Neuronal stem cell (in vitro differentiated cells): ENCODE data around the gene FBXO7.

Experiments used
- DNase-seq: peaks from one replicate; pipeline ENCODE4 v3.0.0-alpha.2; 2013; ENCODE audit warnings: low spot score
- H2AFZ ChIP-seq: one replicate; pipeline ENCODE4 v1.6.1; 2013; ENCODE audit warnings: mild to moderate bottlenecking, low read length, inconsistent platforms
- H2AK5ac ChIP-seq: 2 replicates; pipeline ENCODE4 v1.6.1; 2013; ENCODE audit warnings: low read depth, mild to moderate bottlenecking, inconsistent platforms, low read length, moderate library complexity, mixed read lengths
- H2BK120ac ChIP-seq: 2 replicates; pipeline ENCODE4 v1.6.1; 2013; ENCODE audit warnings: low read depth, mild to moderate bottlenecking, inconsistent platforms, low read length, moderate library complexity, mixed read lengths
- H2BK12ac ChIP-seq: one replicate; pipeline ENCODE4 v1.6.1; 2013; ENCODE audit warnings: low read length, inconsistent platforms
- H2BK15ac ChIP-seq: 2 replicates; pipeline ENCODE4 v1.6.1; 2013; ENCODE audit warnings: mild to moderate bottlenecking, low read length, inconsistent platforms, mixed read lengths
- H2BK5ac ChIP-seq: one replicate; pipeline ENCODE4 v1.6.1; 2013; ENCODE audit warnings: inconsistent platforms, mild to moderate bottlenecking, low read length, moderate library complexity
- H3K14ac ChIP-seq: one replicate; pipeline ENCODE4 v1.6.1; 2013; ENCODE audit warnings: low read length, inconsistent platforms
- H3K18ac ChIP-seq: 2 replicates; pipeline ENCODE4 v1.6.1; 2013; ENCODE audit warnings: low read length, inconsistent platforms
- H3K23ac ChIP-seq: 2 replicates; pipeline ENCODE4 v1.6.1; 2013; ENCODE audit warnings: low read depth, mild to moderate bottlenecking, mixed read lengths, low read length, inconsistent platforms; ENCODE audit not compliant: poor library complexity
- H3K27ac ChIP-seq: replicated peaks from 3 replicates; pipeline ENCODE4 v1.5.1; 2013; ENCODE audit warnings: low read length, inconsistent platforms
- H3K27me3 ChIP-seq, 3 experiments: 2 replicates each; pipeline ENCODE4 v1.6.1; 2013; ENCODE audit warnings: low read length in 3 of 3, mild to moderate bottlenecking in 2 of 3, inconsistent platforms in 1 of 3, low read depth in 1 of 3, mixed read lengths in 1 of 3, moderate library complexity in 1 of 3; ENCODE audit not compliant: control insufficient read depth in 3 of 3, insufficient read depth in 3 of 3
- H3K36me3 ChIP-seq, 2 donors: replicated peaks in 1 of 2; 2 replicates each; pipeline ENCODE4 v1.6.1; 2013; ENCODE audit warnings: low read length in 2 of 2; ENCODE audit not compliant: control insufficient read depth in 2 of 2, insufficient read depth in 2 of 2
- H3K4ac ChIP-seq: 2 replicates; pipeline ENCODE4 v1.6.1; 2013; ENCODE audit warnings: inconsistent platforms, mild to moderate bottlenecking, low read length, moderate library complexity
- H3K4me1 ChIP-seq, 2 donors: 1 replicate in 1 of 2; 2 replicates in 1 of 2; pipeline ENCODE4 v1.6.1; 2013; ENCODE audit warnings: low read length in 2 of 2, low read depth in 1 of 2; ENCODE audit not compliant: control insufficient read depth in 2 of 2, insufficient read depth in 1 of 2
- H3K4me2 ChIP-seq: one replicate; pipeline ENCODE4 v1.6.1; 2013; ENCODE audit warnings: mild to moderate bottlenecking, low read length, inconsistent platforms; ENCODE audit not compliant: insufficient read depth, poor library complexity, severe bottlenecking
- H3K4me3 ChIP-seq, 2 donors: 2 replicates each; pipeline ENCODE4 v1.5.1; 2013; ENCODE audit warnings: low read length in 2 of 2, mild to moderate bottlenecking in 2 of 2, inconsistent platforms in 1 of 2, moderate library complexity in 1 of 2
- H3K79me1 ChIP-seq: one replicate; pipeline ENCODE4 v1.6.1; 2013; ENCODE audit warnings: low read depth, mild to moderate bottlenecking, inconsistent platforms, low read length, moderate library complexity
- H3K9ac ChIP-seq: one replicate; pipeline ENCODE4 v1.6.1; 2013; ENCODE audit warnings: mild to moderate bottlenecking, low read depth, low read length, inconsistent platforms; ENCODE audit not compliant: poor library complexity
- H3K9me3 ChIP-seq, 2 donors: replicated peaks in 1 of 2; 2 replicates each; pipeline versions ENCODE3 to v1.6.1; 2013; ENCODE audit warnings: low read length in 2 of 2, mild to moderate bottlenecking in 2 of 2, inconsistent platforms in 1 of 2, low read depth in 1 of 2, mixed read lengths in 1 of 2, moderate library complexity in 1 of 2; ENCODE audit not compliant: control insufficient read depth in 2 of 2, insufficient read depth in 1 of 2
- H4K8ac ChIP-seq: one replicate; pipeline ENCODE4 v1.6.1; 2013; ENCODE audit warnings: low read depth, mild to moderate bottlenecking, inconsistent platforms, low read length, moderate library complexity
- H4K91ac ChIP-seq: one replicate; pipeline ENCODE4 v1.6.1; 2013; ENCODE audit warnings: low read length, low read depth, mild to moderate bottlenecking, inconsistent platforms; ENCODE audit not compliant: poor library complexity
- WGBS, 2 donors: extraction: QIAGEN DNeasy Blood & Tissue Kit; methylation state at CpG; one replicate each; pipeline ENCODE4 v1.1.7; 2013; ENCODE audit warnings: missing lambda C conversion rate in 2 of 2, mixed read lengths in 1 of 2; ENCODE audit not compliant: insufficient read length in 2 of 2, insufficient replicate concordance in 1 of 2; ENCODE audit errors: extremely low coverage in 2 of 2; 5-methylcytosine and 5-hydroxymethylcytosine counted together

FBXO7 gene

GRCh38 chr22:32518848-32519247 lies 44.2 kb downstream of the FBXO7 start:
- no peak overlapping the region for H2AK5ac ChIP-seq
- no peak for DNase-seq
- no peaks in the 10 kb centered on the region for H3K79me1 ChIP-seq
- H4K8ac ChIP-seq, result no peak overlapping the region
- no CpG with 5 or more reads among the region's 5 CpGs for WGBS, 2 donors
- H3K9me3 ChIP-seq, result no peaks in the 10 kb centered on the region
- H2BK120ac ChIP-seq, result no peak overlapping the region
- H3K18ac ChIP-seq, result no peak overlapping the region
- H3K14ac ChIP-seq, result no peak overlapping the region
- peaks cover 0 to 3% (median 0%) of the 10 kb centered on the region in 3 experiments for H3K27me3 ChIP-seq
- H3K4me3 ChIP-seq, result no peak overlapping the region
- H3K36me3 ChIP-seq, result no peaks in the 10 kb centered on the region
- no peak overlapping the region for H3K23ac ChIP-seq
- H3K9ac ChIP-seq, result no peak overlapping the region
- H2BK12ac ChIP-seq, result no peak overlapping the region
- no peak overlapping the region for H2BK5ac ChIP-seq
- no peak overlapping the region for H4K91ac ChIP-seq
- H3K4me1 ChIP-seq, result no peaks in the 10 kb centered on the region
- H2BK15ac ChIP-seq, result no peak overlapping the region
- H3K27ac ChIP-seq, result no peak overlapping the region
- H3K4me2 ChIP-seq, result no peak overlapping the region
- H2AFZ ChIP-seq, result no peak overlapping the region
- no peak overlapping the region for H3K4ac ChIP-seq

GRCh38 chr22:32520612-32521011 lies 46.0 kb downstream of the FBXO7 start:
- Histone ChIP-seq H2BK120ac (no peak overlapping the region), H2BK15ac (no peak overlapping the region), H3K18ac (no peak overlapping the region), H2AFZ (no peak overlapping the region), H3K36me3 (no peaks in the 10 kb centered on the region), H3K4ac (no peak overlapping the region), H3K4me3 (peak overlapping the region in 1 of 2 donors; percentile 26), H3K27me3 (peaks cover 0 to 3% (median 0%) of the 10 kb centered on the region in 3 experiments), H3K9ac (no peak overlapping the region), H3K9me3 (no peaks in the 10 kb centered on the region), H2BK12ac (no peak overlapping the region), H4K8ac (no peak overlapping the region), H3K4me2 (no peak overlapping the region), H2AK5ac (no peak overlapping the region), H3K23ac (no peak overlapping the region), H3K27ac (no peak overlapping the region), H4K91ac (no peak overlapping the region), H2BK5ac (no peak overlapping the region), H3K14ac (no peak overlapping the region), H3K79me1 (no peaks in the 10 kb centered on the region), H3K4me1 (no peaks in the 10 kb centered on the region)
- DNase-seq, result no peak
- WGBS, 2 donors, result no CpG with 5 or more reads among the region's 5 CpGs

- Histone ChIP-seq H3K23ac (no peak overlapping the region), H3K27me3 (peaks cover 0 to 3% (median 0%) of the 10 kb centered on the region in 3 experiments), H4K91ac (no peak overlapping the region), H3K36me3 (no peaks in the 10 kb centered on the region), H3K4me1 (no peaks in the 10 kb centered on the region), H3K9ac (no peak overlapping the region), H2AFZ (no peak overlapping the region), H3K9me3 (no peaks in the 10 kb centered on the region), H3K27ac (no peak overlapping the region), H3K14ac (no peak overlapping the region), H2AK5ac (no peak overlapping the region), H2BK15ac (no peak overlapping the region), H3K18ac (no peak overlapping the region), H3K4ac (no peak overlapping the region), H3K4me3 (no peak overlapping the region), H3K4me2 (no peak overlapping the region), H2BK12ac (no peak overlapping the region), H2BK5ac (no peak overlapping the region), H4K8ac (no peak overlapping the region), H2BK120ac (no peak overlapping the region), H3K79me1 (no peaks in the 10 kb centered on the region)
- no CpG with 5 or more reads among the region's 5 CpGs for WGBS, 2 donors
- DNase-seq, result no peak
Measured at GRCh38 chr22:32522237-32522636, 47.6 kb downstream of the FBXO7 start.

- peaks cover 5 to 8% of the 10 kb centered on the region in 2 donors for H3K4me1 ChIP-seq
Measured at GRCh38 chr22:32527756-32528155, 53.1 kb downstream of the FBXO7 start.

More at GRCh38 chr22:32527756-32528155, 53.1 kb downstream of the FBXO7 start:
- H3K9me3 ChIP-seq, result no peaks in the 10 kb centered on the region
- no peak overlapping the region for H3K14ac ChIP-seq
- no peak overlapping the region for H2BK120ac ChIP-seq
- no peak overlapping the region for H2AFZ ChIP-seq
- no peak overlapping the region for H3K4me2 ChIP-seq
- H3K4ac ChIP-seq, result no peak overlapping the region
- no peaks in the 10 kb centered on the region for H3K79me1 ChIP-seq
- no peak overlapping the region for H3K9ac ChIP-seq
- H3K4me3 ChIP-seq, result no peak overlapping the region
- no peak overlapping the region for H3K23ac ChIP-seq
- H3K27me3 ChIP-seq, result peaks cover 0 to 21% (median 0%) of the 10 kb centered on the region in 3 experiments
- WGBS, 2 donors, result no CpG with 5 or more reads among the region's 5 CpGs
- H3K36me3 ChIP-seq, result no peaks in the 10 kb centered on the region
- H3K18ac ChIP-seq, result no peak overlapping the region
- no peak overlapping the region for H2AK5ac ChIP-seq
- no peak overlapping the region for H2BK5ac ChIP-seq
- H2BK12ac ChIP-seq, result no peak overlapping the region
- no peak overlapping the region for H3K27ac ChIP-seq
- H4K91ac ChIP-seq, result no peak overlapping the region
- no peak overlapping the region for H4K8ac ChIP-seq
- no peak for DNase-seq
- no peak overlapping the region for H2BK15ac ChIP-seq
